Mammary epithelial cell (primary cell): ENCODE results near the gene CCDC88C.

Experiments
- EZH2 ChIP-seq: IDR thresholded peaks from 2 replicates; pipeline ENCODE4 v1.6.1; 2012; ENCODE audit warnings: low read length, inconsistent platforms, borderline replicate concordance
- TF ChIP-seq, protein P1 (sequence below), 2 donors: IDR thresholded peaks in 1 of 2; conservative IDR thresholded peaks in 1 of 2; 2 replicates each; pipeline ENCODE4 v1.5.1; 2011 to 2012; ENCODE audit warnings: inconsistent platforms in 2 of 2, low read length in 2 of 2, mild to moderate bottlenecking in 2 of 2, control low read depth in 1 of 2, low read depth in 1 of 2; ENCODE audit not compliant: insufficient read depth in 1 of 2; ENCODE audit errors: extremely low read depth in 1 of 2

DNA sequence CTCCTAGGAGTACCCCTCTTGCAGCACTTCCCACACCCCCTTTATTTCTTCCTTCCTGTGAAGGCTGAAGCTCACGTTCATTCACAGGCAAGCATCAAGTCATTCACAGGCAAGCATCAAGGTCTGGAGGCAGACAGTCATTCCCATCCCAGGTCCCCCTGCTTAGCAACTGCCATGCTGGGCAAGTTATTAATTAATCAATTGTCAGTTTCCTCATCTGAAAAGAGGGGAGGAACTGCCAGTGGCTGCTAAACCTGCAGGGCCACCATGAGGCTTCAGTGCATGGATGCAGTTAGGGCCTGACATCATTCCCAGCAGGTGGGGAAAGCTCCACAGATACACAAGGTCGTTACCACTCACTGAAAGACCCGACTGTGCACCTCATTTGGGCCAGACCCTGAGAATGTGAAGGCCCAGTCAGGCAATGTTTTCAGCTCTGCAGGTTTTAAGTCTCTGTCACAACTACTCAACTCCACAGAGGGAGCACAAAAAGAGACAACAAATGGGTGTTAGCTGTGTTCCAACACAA lies 88.1 kb downstream of the CCDC88C start:
- no peak for TF ChIP-seq EZH2
- TF ChIP-seq, protein P1, sequence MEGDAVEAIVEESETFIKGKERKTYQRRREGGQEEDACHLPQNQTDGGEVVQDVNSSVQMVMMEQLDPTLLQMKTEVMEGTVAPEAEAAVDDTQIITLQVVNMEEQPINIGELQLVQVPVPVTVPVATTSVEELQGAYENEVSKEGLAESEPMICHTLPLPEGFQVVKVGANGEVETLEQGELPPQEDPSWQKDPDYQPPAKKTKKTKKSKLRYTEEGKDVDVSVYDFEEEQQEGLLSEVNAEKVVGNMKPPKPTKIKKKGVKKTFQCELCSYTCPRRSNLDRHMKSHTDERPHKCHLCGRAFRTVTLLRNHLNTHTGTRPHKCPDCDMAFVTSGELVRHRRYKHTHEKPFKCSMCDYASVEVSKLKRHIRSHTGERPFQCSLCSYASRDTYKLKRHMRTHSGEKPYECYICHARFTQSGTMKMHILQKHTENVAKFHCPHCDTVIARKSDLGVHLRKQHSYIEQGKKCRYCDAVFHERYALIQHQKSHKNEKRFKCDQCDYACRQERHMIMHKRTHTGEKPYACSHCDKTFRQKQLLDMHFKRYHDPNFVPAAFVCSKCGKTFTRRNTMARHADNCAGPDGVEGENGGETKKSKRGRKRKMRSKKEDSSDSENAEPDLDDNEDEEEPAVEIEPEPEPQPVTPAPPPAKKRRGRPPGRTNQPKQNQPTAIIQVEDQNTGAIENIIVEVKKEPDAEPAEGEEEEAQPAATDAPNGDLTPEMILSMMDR (conservative IDR thresholded peaks at IDR 0.05 in 1 of 2, IDR thresholded peaks at IDR 0.05 in 1 of 2; ENCODE audit: extremely low read depth in 1 of 2, insufficient read depth in 1 of 2, low read depth in 1 of 2, low read length in 2 of 2): no peak
